Activated gamma-delta T cell treated with anti-CD3 and anti-CD28 coated beads, Interleukin-2, amount 50 U/mL, for 16 hours (primary cell): ENCODE data around the gene CDC25C.
"Not testable (repeated sequence)": the region's sequence is repeated elsewhere in the genome, so short reads cannot be mapped to it uniquely, and the experiment has no call there.

Source experiments
- DNase-seq: peaks from one replicate; pipeline ENCODE4 v3.0.0-alpha.2; 2020; ENCODE audit warnings: low read depth

The CDC25C gene

DNA sequence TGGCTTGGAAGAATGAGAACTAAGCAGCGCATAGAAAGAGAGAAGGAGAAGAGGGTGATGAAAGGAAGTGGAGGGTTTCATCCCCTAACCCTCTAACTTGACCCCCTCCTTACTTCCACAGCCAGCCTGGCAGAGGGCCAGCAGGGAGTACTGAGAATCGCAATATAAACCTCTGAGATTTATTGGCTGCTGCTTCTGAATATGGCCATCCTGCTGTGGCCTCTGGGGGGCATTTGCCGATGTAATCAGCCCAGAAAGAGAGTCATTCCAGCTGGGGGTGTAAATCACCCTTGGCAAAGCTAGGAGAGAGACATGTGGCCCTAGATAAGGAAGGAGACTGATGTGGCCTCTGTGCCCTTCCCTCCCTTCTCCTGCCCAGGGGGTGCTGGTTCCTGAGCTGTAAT, 56.2 kb downstream of the CDC25C start:
- DNase-seq: no peak

DNA sequence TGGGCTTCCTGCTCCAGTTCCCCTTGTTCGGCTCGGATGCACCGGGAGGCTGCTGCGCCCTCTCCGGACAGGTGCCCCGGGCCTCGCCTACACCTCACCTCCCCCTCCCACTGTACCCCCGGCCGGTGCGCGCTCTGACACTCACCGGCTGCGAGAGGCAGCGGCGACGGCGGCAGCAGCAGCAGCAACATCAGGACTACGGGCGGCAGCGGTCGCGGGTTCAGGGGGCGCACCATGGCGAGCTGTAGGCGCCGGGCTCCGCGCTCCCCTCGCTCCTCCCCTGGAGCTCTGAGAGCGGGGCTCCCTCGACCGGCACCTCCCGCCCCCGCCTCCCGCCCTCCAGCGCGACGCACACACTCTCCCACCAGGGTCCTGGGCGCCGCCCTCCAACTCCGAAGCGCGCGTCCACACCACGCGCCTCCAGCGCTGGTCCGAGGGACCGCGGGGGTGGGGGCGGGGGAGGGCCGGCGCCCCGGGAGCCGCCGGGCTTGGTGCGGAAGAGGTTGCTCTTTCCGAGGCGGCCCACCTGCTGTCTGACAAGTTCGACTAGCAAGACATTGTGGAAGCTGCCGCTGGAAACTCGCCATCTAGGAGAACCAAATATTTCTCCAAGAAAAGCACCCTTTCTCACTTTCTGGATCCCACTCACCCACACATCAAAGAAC, 57.3 kb downstream of the CDC25C start, which contains the start of gene GFRA3:
GFRA3 (minus strand) TSS at position 433 of the 665 bp plus-strand sequence; CDS start at position 236, 197 bp downstream.
- no peak for DNase-seq

DNA sequence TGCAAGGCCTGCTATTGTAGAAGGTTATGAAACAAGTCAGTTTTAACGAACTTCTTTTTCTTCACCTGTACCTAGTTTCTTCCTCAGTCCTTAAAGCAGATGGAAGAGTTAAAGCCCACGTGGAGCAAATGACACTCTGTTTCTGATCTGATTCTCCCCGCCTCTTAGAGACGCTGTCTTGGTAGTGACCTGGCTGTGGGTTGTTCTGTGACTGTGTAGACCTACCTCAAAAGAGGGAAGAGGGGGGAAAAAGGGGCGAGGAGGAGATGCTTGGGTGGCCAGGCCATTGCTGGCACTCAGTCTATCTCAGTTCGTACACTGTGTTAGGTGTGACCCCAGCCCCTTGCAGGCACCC, 57.8 kb downstream of the CDC25C start:
- no peak for DNase-seq

DNA sequence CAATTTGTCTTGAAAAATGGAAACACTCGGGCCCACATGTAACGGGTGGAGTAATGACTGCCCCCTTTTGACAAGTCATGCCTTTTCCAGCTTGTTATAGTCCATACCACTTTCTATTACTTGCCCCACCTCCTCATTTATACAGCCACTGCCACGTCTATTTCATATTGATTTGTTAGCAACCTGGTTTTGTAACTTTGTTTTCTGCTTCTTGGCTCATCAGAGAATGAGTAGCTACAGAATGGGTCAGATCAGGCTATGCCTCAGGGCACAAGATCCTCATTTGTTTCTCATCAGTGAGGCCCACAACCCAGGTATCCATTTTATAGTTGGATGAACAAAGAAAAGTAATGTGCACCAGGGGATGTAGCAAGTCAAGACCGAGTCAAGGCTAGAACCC, 58.9 kb downstream of the CDC25C start:
- DNase-seq: no peak

DNA sequence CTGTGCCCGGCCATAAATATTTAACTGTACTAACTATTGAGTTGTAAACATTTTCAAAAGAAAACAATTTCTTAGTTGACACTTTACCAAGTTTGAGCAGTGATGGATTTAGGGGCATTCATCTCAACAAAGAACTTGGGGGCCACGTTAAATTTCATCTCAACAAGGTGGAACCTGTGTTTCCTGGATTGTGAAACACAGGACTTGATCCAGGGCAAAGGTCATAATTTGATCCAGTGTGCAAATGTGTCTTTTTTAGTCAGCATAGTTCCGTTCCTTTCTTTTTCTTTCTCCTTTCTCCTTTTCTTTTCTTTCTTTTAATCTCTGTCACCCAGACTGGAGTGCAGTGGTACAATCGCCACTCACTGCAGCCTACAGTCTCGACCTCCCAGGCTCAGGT, 60.3 kb downstream of the CDC25C start:
- DNase-seq: no peak

DNA sequence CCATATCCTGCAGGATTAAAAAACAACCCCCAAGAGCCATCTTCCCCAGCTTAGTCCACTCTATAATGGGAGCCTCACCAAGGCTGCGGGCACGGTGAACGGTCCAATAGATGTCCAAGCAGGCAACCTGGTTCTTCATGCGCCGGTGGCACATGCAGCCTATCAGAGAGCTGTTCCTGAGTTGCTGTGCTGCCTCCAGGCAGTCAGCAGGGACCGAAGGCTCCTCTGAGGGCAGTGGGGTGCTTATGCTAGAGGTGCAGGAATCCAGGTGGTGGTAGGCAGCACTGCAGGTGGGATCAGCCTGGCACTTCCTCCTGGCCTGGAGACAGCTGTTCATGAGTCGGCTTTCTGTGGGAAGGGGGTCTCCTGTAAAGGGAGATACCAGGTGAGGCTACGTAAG, 67.4 kb downstream of the CDC25C start:
- DNase-seq: no peak

DNA sequence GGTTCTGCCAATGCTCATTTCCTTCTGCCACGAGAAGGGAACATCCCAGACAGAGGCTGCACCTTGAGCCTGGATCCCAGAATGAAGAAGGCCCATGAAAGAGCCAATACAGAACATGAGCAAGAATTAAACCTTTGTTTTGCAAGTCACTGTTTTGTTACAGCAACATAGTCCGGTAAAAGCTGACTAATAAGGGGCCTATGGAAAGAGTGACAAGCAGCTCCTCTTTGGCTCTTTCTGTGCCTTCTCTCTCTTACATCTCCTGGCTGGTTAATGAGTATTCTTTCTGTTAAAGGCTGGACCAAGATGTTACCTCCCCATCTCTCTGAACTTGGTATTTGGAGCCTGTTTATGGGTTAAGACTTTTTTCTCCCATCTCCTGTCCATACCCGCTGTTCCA, 68.0 kb downstream of the CDC25C start:
- no peak for DNase-seq

DNA sequence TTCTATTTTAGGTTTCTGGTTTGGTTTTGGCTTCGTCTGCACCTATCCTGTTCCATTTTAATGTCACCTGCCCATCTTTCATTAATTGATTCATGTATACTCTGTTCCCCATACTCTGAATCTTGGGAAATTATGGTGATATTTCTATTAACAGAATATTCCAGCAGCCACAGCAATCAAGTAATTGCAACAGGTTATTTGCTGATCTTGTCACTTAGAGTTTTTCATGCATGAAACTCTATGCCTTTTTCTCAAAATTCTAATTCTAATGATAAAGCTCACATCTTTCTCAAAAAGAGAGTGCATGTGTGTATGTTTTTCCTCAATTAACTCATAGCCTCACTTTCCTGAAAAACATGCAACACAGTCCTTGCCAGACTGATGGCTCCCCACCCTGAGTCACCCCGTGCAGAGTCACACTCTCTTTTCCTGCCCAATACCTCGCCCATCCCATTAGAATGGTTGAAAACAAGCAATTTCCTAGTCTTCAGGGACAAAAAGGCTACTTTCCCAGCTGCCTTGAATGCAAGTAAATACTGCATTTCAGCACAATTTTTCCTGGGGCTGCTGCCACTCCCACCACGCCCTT, 72.8 kb downstream of the CDC25C start:
- DNase-seq: no peak

DNA sequence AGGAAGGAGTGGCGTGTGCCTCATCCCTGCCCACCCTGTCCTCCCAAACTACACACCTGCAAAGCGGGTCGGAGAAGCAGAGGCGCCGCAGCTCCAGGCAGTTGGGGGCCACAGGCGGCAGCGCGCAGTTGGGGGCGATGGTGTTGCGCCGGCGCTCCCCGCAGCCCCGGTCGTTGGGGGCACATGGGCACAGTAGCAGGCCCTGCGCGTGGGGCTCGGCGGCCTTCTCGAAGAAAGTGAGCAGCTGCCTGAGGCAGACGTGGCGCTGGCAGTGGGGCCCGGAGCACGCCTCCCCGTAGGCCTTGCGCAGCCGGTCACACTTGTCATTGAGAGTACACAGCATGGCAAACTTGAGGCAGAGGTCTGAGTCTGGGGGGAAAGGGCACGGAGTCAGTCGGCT, 74.0 kb downstream of the CDC25C start:
- DNase-seq: no peak

DNA sequence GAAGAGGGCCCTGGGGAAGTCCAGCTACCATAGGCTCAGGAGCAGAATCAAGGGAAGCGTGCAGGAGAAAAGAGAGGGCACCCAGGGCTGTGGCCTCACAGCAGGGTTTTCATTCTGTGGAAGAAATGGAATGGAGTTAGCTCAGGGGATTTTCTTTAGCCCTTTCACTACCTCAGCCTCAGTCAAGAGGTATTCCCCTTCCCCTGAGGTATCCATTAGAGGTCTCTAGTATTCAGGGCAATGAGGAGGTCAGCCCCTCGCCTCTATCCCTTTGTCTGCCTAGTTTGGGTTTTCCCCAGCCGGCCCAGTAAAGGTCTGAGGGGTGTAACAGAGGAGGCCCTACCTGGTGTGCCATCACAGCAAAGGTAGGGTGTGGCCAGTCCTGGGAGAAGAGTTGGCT, 78.7 kb downstream of the CDC25C start:
- no peak for DNase-seq

DNA sequence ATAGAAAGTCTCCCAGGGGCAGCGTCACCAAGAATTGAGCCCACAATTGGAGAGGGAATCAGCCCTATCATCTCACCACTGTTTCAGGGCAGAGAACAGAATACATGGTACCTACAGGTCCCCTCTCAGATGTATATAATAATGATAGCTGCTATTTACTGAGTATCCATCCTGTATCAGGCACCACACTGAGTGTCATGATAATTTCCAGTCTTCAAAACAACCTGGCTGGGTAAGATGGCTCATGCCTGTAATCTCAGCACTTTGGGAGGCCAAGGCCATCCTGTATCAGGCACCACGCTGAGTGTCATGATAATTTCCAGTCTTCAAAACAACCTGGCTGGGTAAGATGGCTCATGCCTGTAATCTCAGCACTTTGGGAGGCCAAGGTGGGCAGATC, 83.8 kb downstream of the CDC25C start:
- DNase-seq: not testable (repeated sequence)

DNA sequence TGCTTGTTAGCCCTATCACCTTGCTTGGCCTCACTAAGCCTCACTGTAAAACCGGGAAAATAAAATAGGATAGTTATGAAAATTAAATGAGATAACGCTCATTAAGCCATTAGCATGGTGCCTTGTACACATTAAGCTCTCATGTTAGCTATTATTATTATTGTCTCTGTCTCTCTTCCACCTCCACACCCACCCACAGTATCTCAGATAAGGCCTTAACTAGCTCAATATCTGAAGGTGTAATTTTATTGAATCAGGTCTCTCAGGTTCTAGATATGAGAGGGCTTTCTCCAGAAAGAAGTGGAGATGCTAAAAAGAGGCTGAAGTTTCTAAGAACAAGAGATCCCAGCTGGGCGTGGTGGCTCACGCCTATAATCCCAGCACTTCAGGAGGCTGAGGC, 84.8 kb downstream of the CDC25C start:
- DNase-seq: no peak

DNA sequence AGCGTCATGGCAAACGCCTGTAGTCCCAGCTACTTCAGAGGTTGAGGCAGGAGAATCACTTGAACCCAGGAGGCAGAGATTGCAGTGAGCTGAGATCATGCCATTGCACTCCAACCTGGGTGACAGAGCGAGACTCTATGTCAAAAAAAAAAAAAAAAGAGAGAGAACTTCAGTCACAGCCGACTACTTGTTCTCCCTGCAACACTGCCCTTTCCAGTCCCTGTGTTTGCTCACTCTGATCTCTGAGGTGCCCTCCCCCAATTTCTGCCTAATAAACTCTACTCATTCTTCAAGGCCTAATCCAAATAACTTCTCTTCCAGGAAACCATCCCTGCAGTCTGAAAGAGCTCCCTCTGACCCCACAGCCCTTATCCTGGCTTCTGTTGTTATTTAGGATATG, 85.3 kb downstream of the CDC25C start:
- no peak for DNase-seq

DNA sequence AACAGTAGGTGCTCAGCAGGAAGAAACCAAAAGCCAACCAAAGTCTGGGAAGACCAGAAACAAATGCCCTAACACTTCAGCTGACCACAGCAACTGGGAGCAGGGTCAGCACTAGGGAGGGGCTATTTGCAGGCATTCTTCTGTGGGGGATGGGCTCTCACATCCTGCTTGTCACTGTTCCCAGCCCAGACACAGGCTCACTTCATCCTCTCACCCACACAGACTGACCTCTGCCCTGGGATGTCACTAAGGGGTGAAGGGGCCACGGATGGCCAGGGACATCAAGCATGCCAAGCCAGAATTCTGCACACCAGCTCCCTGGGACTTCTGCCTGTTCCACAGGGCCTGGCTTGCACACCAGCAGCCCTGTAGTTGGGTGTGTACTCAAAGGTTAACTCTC, 85.9 kb downstream of the CDC25C start:
- DNase-seq: no peak

DNA sequence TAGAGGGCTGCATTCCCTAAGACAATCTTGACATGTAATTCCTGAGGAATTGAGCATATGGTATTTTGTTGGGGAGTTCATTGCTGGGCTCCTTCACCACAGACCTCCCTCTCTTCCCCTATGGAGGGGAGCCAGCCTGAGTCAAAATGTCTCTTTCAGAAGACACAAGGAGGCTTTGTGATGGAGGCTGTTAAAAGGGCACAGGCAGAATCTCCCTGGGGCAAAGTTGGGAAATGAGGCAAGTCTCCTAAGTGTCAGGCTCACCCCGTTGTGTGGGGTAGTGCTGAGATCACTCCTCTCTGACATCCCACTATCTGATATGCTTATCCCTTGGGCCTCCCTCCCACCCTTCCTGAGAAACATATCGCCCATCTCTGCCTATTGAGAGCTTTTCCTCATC, 87.8 kb downstream of the CDC25C start:
- no peak for DNase-seq

DNA sequence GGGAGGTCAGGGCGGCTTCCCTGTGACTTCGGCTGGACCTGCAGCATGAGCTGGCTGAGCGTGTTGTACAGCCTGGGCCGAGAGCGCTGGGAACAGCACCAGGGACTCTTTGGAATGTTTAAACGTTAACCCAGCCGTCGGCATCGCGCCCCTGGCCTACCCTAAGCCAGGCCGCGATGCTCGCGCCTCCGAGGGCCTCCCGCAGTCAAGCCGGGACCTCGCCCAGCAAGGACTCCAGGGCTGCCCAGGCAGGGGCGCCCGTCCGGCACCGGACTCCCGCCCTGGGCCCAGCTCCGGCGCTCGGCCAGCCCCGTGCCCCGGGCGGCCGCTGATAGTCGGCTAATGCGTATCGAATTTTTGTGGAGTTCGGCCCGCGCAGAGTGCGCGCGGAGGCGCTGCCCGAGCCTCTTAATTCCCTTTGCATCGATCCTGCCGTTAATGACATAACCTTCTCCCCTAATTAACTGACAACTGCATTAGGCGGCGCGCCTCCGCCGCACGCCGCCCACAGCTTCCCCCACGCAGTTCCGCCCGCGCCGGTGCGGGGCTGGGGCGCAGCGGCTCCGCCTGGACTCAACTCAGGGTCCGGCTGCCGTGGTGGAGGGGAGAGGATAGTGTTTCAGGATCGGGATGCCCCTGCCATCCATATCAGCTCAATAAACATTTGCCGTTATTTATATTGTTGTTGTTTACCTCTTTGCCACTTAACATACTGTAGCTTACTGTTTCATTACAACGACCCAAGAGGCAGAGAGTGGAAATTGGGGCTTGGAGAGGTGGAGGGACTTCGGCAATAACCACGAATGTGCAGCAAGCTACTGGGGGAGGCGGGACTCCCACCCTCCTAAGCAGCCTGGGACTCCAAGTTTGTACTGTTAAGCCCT, 89.7 kb downstream of the CDC25C start:
- no peak for DNase-seq

DNA sequence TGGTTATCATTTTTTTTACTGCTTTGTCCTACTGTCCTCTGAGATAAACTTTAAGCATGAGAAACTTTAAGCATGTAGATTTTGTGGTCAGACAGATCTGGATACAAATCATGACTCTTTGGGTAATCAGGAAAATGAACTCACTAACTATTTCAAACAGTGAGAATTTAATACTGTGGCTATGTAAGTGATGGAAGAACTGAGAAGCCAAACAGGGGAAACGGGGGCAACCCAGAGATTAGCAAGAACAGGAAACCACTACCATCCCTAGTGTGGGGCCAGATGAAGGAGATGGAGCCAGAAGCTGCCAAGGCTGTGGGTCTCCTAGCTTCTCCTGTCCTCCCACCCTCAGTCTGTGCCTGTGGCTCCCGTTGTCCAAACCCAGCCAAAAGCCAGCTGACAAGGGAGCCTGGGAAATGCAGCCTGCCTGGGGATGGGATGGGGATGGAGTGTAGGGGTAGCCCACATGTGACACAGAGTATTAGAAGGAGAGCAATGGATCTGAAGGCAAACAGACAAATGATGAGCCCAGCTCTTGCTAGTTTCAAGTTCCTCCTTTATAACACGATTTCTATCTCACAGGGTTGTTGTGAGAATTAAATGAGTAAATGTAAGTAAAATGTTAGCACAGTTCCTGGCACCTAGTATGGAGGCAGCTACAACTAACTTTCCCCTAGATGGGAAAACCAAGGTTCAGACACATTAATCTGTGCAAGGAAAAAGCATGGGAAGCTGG, 90.8 kb downstream of the CDC25C start:
- DNase-seq: no peak

DNA sequence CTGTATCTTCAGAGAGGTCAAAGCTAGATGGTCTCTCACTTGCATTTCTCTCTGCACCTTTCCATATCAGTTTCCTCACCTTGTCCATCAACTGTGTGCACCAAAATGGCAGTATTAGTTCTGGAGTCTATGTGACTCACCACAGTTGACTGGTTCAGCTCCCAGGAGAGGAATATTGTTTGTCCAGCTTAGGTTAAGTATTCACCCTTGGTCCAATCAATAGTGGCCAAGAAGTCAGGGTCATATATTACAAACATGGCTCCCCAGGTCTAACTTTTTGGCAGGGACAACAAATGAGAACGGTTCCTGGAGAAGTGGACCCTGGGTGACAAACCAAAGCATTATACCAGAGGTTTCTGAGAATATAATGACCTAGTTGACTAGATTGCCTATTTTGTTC, 93.6 kb downstream of the CDC25C start:
- DNase-seq: no peak
